Activated T-cell treated with anti-CD3 and anti-CD28 coated beads, Interleukin-2, amount 50 U/mL, for 1 hour (primary cell): ENCODE results near the gene TMPRSS2.

ENCODE experiments used
- DNase-seq: peaks from one replicate; pipeline ENCODE4 v3.0.0-alpha.2; 2020

The TMPRSS2 gene

GRCh38 chr21:41507521-41508414, at the start of gene TMPRSS2:
Gene TMPRSS2, minus strand, starts transcription at chr21:41508158. Its CDS starts 10,025 bp downstream, at chr21:41498133.
- no peak for DNase-seq

DNA sequence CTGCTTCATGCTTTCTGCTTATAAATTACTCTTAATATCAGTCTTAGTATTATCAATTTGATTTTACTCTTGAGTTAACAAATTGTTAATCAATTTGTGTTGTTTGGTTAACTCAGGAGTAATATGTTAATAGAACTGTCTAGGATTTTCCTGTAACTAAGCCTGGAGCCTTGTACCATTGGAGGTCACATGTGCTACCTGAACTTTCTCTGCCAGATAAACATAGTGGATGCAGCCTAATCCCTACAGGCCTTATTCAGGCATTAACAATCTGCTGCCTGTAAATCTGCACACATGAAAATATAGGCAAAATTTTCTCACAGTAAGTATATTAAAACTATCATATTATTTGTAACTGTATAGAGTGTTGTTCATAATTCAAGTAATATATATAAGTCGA, 47.1 kb upstream of the TMPRSS2 start:
- DNase-seq = no peak

DNA sequence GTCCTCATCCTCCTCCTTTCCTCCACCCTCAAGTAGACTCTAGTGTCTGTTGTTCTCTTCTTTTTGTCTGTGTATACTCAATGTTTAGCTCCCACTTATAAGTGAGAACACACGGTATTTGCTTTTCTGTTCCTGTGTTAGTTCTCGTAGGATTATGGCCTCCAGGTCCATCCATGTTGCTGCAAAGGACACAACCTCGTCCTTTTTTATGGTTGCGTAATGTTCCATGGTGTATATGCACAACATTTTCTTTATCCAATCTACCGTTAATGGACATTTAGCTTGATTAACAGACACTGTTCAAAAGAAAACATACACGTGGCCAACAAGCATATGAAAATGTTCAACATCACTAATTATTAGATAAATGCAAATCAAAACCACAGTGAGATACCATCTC, 44.3 kb upstream of the TMPRSS2 start:
- no peak for DNase-seq

GRCh38 chr21:41548781-41549180, 40.8 kb upstream of the TMPRSS2 start:
- DNase-seq = no peak

GRCh38 chr21:41547111-41547510, 39.2 kb upstream of the TMPRSS2 start:
- no peak for DNase-seq

GRCh38 chr21:41545500-41546359, 37.8 kb upstream of the TMPRSS2 start:
- DNase-seq = no peak

GRCh38 chr21:41542727-41543126, 34.8 kb upstream of the TMPRSS2 start:
- no peak for DNase-seq

DNA sequence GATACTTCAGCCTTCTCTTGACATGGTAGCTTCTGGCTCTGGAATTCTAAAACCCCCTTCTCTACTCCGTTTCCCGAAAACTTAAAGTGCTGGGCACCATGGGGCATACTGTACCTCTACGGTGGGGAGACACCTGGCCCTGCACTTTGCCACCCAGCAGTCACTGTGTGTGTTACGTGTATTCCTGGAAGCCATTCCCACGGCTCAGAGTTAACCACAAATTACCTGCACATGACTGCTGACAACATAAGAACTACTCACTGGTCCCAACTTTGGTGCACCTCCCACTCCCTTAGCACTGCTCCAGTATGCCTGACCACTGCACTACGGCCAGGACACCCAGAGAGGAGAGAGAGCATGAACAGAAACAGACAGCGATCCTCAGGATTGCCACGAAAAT, 29.4 kb upstream of the TMPRSS2 start:
- DNase-seq = no peak

DNA sequence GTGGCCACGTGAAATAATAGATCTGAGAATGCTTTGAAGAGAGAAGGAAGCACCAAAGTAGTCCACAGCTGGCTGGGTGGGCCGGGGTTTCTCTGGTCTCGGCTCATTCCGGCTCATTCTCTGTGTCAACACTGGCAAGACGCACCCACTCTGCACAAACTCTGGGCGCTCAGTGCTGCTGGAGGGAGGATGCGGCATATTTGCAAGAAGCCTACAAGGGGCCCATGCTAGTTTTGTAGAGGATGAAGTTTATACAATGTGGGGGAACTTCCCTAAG, 28.8 kb upstream of the TMPRSS2 start:
- no peak for DNase-seq

DNA sequence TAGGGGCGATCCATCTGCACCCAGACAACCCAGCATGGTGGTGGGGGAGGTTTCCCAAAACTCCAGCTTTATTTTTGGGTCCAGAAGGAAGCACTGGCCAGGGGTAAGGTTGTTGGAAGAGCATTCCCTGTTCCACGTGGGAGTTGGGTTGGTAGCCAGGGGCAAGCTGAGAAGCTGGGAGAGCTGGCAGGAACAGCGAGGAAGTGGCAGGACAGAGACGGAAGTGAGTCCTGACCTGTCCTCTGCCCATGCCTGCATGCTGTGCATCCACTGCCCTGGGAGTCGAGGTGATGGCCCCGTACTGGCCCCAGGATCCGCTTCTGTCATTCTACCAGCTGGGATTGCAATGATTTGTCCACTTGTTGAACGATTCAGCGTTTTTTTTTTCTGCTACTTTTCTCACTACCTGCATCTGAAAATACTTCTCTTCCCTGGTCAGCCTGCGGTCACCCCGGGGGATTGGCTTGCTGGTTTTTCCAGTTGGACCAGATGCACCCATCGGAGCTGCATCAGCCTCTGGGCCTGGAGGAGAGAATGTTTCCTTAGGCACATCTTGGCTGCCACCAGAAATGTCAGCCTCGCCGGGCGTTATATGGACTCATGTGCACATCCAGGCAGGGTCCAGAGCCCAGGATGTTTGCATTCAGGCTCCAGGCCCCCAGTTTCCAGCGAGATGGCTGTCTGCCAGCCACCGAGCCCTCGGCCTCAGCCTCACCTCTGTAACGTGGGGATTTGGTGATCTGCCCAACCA, 28.3 kb upstream of the TMPRSS2 start:
- DNase-seq = no peak

- no peak for DNase-seq
These were observed 22.4 kb upstream of the TMPRSS2 start for GRCh38 chr21:41530366-41530765.

DNA sequence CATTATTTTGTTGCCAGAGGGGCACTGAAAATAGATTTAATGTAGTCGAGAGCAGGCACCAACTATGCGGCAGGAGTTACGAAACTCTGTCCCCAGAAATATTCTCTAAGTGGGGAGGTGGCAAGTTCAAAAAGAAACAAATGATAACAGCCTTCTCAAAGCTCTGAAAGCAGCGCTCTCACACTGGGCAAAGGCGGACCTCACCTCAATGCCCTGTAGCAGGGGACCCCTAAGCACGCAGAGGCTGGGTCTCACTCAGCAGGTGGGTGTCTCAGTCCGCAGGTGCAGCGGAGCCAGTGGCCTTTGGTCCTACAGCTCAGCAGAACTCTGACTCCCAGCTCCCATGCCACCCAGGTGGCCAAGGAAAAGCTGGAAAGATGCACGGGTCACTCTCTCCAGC, 21.8 kb upstream of the TMPRSS2 start:
- no peak for DNase-seq

DNA sequence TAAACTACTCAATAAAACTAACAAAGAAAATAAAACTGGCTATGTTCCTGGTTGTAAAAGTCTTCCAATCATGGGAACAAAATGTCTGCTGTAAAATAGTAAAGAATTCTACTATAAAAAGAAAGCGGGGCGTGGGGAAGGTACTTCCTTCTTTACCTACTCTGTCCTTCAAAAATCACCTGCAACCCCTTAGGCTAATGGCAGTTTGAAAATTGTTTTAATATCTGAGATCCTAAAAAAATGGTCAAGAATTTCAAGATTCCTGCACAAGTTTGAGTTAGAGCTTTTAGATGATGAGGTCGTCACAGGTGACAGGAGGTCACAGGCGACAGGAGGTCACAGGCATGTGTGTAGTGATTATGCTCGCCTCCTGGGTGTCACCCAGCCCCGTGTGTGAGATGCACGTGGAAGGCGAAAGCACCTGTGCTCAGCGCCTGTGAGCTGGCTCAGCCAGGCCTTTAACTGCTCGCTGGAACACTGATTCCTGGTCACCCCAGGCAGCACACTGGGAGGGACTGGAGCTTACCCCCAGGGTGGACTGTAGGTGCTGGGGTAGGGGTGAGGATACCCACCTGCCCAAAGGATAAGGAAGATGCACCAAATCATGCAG, 18.6 kb upstream of the TMPRSS2 start:
- DNase-seq = no peak

- DNase-seq = no peak
These were observed 15.2 kb upstream of the TMPRSS2 start for GRCh38 chr21:41523175-41523574.

GRCh38 chr21:41521489-41522027, 13.6 kb upstream of the TMPRSS2 start:
- no peak for DNase-seq

DNA sequence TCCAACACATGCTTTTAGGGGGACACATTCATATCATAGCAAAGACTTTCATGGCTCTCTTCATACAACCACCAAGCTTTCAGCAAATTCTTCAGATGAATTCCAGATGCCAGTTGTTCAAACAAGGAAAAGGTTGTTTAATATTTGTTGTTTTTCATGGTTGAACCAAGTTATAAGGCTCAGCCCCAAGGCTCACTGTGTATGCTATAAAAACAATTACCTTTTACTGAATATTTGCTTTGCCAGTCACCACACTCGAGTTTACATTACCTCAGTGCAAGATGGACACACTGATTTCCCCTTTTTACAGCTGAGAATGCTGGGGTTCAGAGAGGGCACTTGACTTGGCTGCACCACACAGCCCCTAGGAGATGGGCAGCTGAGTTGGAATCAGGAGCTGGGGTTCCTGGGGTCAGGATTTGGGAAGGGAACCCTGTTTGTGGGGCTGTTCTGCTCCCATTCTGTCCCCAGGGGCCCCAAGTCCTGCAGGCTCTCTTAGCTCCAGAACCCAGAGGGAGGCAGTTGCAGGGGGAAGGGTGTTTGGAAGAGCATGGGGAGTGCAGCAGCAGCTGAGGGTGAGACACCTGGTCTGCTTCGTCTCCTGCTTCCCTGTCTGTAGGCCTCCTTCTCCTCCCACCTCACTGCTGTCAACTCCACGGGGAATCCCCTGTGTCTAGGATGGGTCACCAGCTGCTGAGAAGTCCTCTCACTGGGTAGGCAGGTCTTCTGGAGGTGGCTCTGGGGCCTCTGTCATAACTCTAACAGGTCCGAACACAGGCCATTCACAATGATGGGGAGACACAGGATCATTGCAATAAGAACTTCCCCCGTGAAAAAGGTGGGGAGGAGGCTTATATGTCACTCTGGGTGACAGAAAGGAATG, 12.8 kb upstream of the TMPRSS2 start:
- DNase-seq = no peak

DNA sequence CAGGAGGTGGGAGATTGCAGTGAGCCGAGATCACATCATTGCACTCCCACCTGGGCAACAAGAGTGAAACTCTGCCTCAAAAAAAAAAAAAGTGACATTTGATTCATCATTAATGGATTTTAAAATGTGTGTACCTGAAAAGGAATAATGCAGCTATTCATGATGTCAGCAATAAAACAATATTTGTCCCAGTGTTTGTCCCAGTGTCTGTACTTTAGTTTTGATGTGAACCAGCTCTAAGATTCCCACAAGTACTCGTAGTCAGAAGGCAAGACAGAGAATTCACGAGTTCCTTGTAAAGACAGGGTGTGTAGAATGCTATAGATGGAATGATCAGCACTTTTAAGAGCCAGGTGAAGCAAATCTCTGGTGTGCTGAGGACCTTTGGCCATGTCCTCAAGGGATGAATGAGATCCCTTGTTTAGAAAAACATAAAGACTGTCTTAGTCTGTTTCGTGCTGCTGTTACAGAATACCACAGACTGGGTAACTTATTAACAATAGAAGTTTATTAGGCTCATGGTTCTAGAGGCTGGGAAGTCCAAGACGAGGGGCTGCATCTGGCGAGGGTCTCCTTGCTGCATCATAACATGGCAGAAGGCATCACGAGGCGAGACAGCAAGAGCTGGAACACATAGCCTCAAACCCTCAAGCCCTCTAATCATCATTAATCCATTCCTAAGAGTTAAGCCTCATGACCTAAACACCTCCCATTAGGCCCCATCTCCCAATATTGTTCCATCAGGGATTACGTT, 12.0 kb upstream of the TMPRSS2 start:
- DNase-seq = no peak

GRCh38 chr21:41518757-41519156, 10.8 kb upstream of the TMPRSS2 start:
- DNase-seq = no peak

DNA sequence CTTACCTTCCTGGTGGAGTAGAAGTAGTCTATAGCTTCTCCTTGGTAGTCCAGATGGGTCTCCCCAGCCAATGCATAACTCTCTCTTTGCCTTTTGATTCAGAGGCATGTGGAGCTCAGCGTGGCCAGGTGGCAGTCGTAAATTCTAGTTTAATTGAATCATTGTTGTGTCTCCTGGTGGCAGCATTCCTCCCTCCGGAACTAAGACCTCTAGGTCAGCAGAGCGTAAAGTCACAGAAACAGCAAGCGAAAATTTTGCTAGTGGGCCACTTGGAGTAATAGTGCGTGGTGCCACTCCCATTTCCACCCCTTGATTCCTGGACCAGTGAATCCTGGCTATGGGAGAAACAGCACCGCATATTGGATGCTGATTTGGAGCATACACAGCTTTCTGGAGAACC, 3.9 kb upstream of the TMPRSS2 start:
- DNase-seq = no peak

GRCh38 chr21:41510500-41510899, 2.5 kb upstream of the TMPRSS2 start:
- no peak for DNase-seq

GRCh38 chr21:41509733-41510132, 1.8 kb upstream of the TMPRSS2 start:
- no peak for DNase-seq
